Karpas-422 (cell line): ENCODE results near the gene SORBS1. TPM values are rescaled to one million over a fixed set of nuclear protein-coding genes. Genes with fewer than 3 reads are reported as not detected.

Source experiments
- DNase-seq: peaks from one replicate; pipeline ENCODE4 v3.0.0-alpha.2; 2015
- H2AFZ ChIP-seq: fragments of 200-600 bp; sonication (generic); 2 replicates; pipeline ENCODE4 v1.6.1; 2014; ENCODE audit warnings: antibody characterized with exemption, low read length, mixed read lengths
- H3K27ac ChIP-seq: fragments of 200-600 bp; sonication (generic); 2 replicates; pipeline ENCODE4 v1.5.1; 2014; ENCODE audit warnings: mild to moderate bottlenecking, low read length, moderate library complexity
- H3K27me3 ChIP-seq: fragments of 200-600 bp; sonication (generic); 2 replicates; pipeline ENCODE4 v1.6.1; 2014; ENCODE audit warnings: low read length, mixed read lengths
- H3K36me3 ChIP-seq: fragments of 200-600 bp; sonication (generic); 2 replicates; pipeline ENCODE4 v1.6.1; 2014; ENCODE audit warnings: low read length, mixed read lengths; ENCODE audit not compliant: insufficient read depth
- H3K4me1 ChIP-seq: fragments of 200-600 bp; sonication (generic); 2 replicates; pipeline ENCODE4 v1.6.1; 2014; ENCODE audit warnings: mild to moderate bottlenecking, low read length, mixed read lengths
- H3K4me2 ChIP-seq: fragments of 200-600 bp; sonication (generic); 2 replicates; pipeline ENCODE4 v1.6.1; 2014; ENCODE audit warnings: low read length, low read depth, mild to moderate bottlenecking; ENCODE audit not compliant: poor library complexity, severe bottlenecking
- H3K4me3 ChIP-seq: fragments of 200-600 bp; sonication (generic); 2 replicates; pipeline ENCODE4 v1.5.1; 2014; ENCODE audit warnings: mild to moderate bottlenecking, antibody characterized with exemption, low read length, mixed read lengths
- H3K79me2 ChIP-seq: fragments of 200-600 bp; sonication (generic); 2 replicates; pipeline ENCODE4 v1.6.1; 2014; ENCODE audit warnings: mild to moderate bottlenecking, low read length, mixed read lengths
- H3K9ac ChIP-seq: fragments of 200-600 bp; sonication (generic); 2 replicates; pipeline ENCODE4 v1.6.0; 2014; ENCODE audit warnings: low read length
- H3K9me2 ChIP-seq: fragments of 200-600 bp; sonication (generic), shearing (Covaris generic); replicated peaks from 2 replicates; pipeline ENCODE4 v1.6.0; 2014; ENCODE audit warnings: mild to moderate bottlenecking, low read length, moderate library complexity; ENCODE audit not compliant: insufficient read depth
- H3K9me3 ChIP-seq: fragments of 300-700, 200-600 bp; sonication (generic); 2 replicates; pipeline ENCODE4 v1.6.1; 2014; ENCODE audit warnings: low read length, mixed read lengths
- H4K20me1 ChIP-seq: fragments of 200-600 bp; sonication (generic); 2 replicates; pipeline ENCODE4 v1.6.1; 2014; ENCODE audit warnings: mild to moderate bottlenecking, antibody characterized with exemption, low read length, low read depth; ENCODE audit not compliant: insufficient read depth
- total RNA-seq: library from RNA; depleted of rRNA; stranded (reverse); fragments of >200 nt; shearing (Covaris generic); gene quantifications from 2 replicates; pipeline ENCODE4 v1.2.3, GENCODE V29; 2014; ENCODE audit warnings: low replicate concordance

Gene SORBS1
- total RNA-seq, 1 experiment from 2014 or later, result 0.15 TPM

DNA sequence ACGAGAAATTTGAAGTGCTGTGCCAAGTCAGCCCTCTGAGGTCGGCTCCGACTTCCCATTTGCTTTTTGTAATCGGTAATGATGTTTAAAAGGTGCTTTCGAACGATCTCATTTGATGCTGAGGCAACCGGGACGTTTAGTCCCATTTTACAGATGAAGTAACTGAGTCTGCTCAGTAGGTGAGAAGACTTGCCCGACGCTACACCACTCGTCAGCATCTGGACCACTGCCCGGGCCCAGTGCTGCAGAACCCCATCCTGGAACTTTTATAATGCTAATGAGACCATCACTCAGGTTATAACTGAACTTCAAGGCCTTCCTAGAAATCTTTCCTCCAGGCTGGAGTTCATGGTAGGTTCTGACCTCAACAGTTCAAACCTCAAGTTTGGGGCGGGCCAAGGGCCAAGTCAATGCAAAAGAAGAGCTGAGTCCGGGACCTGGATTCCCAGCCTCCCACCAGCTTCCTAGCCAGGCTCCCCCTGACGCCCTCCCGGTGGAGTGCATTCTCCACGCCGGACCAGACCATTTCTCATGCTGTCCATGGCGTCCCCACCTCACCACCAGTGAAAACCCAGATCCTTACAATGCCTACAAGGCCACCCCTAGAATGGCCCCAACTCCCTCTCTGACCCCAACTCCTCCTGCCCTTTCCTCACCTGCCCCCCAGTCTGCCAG lies 269.7 kb downstream of the SORBS1 start:
- DNase-seq, result no peak
- no peaks in the 10 kb centered on the region for H4K20me1 ChIP-seq
- peaks cover 29% of the 10 kb centered on the region for H3K4me1 ChIP-seq
- H3K4me2 ChIP-seq, result no peak overlapping the region
- H2AFZ ChIP-seq, result no peak overlapping the region
- H3K27me3 ChIP-seq, result no peaks in the 10 kb centered on the region
- no peak overlapping the region for H3K4me3 ChIP-seq
- no peaks in the 10 kb centered on the region for H3K9me3 ChIP-seq
- H3K27ac ChIP-seq, result no peak overlapping the region
- H3K9ac ChIP-seq, result no peak overlapping the region
- no peaks in the 10 kb centered on the region for H3K9me2 ChIP-seq
- H3K36me3 ChIP-seq, result no peaks in the 10 kb centered on the region
- H3K79me2 ChIP-seq, result no peaks in the 10 kb centered on the region

DNA sequence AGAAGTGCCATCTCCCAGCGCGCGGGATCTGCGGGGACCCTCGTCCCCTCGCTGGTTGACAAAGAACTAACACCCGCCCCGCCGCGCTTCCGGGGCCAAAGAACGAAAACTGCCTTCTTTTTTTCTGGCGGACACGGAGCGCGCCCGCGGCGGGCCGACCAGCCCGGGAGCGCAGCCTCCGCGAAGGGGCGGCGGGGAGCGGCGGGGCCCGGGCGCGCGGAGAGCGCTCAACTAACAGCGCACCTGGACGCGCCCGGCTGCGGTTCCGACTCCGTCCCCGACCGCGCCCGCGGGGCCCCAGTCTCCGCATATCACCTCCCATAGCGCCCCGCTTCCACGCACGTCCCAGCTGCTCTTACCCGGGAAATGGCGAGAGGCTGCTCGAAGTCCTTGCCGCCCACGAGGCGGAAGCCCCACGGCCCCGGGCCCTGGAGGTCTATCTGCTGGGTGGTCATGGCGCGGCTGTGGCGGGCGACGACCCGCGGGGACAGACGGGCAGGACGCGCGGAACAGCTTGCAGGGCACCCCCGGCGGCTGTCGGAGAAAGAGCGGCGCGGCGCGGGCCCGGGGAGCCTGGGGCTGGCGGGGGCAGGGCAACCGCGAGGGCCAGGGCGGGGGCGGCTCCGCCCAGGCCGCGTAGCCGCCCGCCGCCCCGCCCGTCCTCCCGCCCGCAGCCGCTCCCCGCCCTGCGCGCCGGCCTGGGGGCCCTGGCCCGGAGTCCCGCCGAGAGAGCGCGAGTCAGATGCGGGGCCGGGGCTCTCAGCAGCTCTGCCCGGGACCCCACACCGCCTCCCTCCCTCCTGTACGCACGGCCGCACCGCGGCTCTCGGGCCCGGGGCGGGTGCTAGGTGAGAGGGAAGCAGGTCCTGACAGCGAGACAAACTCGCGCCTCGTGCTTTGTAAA lies 270.5 kb downstream of the SORBS1 start, which contains the start of gene PDLIM1:
Gene PDLIM1 (minus strand): TSS at position 543 of the 904 bp plus-strand sequence. CDS start 88 bp downstream, at position 455.
- Histone ChIP-seq H3K9me3 (no peaks in the 10 kb centered on the region), H4K20me1 (no peaks in the 10 kb centered on the region), H3K4me2 (peak within 1 kb of the TSS; percentile 40), H3K9ac (no peak within 1 kb of the TSS), H3K4me3 (no peak within 1 kb of the TSS; the same call in 1 of the 2 replicates), H3K79me2 (no peaks in the 10 kb centered on the region), H3K27me3 (no peaks in the 10 kb centered on the region), H3K36me3 (no peaks in the 10 kb centered on the region), H3K9me2 (no peaks in the 10 kb centered on the region), H2AFZ (no peak within 1 kb of the TSS), H3K27ac (no peak within 1 kb of the TSS), H3K4me1 (peaks cover 28% of the 10 kb centered on the region)
- peak; percentile 45 for DNase-seq

DNA sequence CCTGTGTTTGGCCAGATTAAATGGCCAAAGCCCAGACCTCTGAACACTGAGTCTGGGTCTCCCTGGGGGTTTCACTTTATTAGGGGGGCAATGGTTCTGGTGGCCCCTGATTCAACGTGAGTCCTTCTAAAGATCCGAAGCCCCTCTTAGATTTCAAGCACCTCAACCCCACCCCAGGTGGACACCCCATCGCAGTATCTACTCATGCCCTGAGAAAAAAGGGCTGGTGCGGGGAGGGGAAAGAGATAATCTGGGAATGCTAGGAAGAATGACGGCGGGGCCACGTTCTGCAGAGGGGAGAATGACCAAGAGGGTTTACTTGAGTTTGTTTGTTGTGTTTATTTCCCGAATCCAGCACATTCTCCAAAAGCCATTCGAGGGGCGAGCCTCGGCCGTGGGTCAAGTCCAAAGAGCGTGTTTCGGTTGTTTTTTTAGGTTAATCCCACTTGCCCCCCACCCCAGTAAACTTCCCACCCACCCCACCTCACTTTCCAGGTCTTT lies 271.2 kb downstream of the SORBS1 start:
- no peaks in the 10 kb centered on the region for H3K79me2 ChIP-seq
- no peaks in the 10 kb centered on the region for H3K36me3 ChIP-seq
- no peaks in the 10 kb centered on the region for H3K9me2 ChIP-seq
- no peak overlapping the region for H3K9ac ChIP-seq
- H3K4me3 ChIP-seq, result no peak overlapping the region
- no peaks in the 10 kb centered on the region for H3K27me3 ChIP-seq
- no peak overlapping the region for H2AFZ ChIP-seq
- no peaks in the 10 kb centered on the region for H4K20me1 ChIP-seq
- peaks cover 20% of the 10 kb centered on the region for H3K4me1 ChIP-seq
- no peak for DNase-seq
- no peak overlapping the region for H3K27ac ChIP-seq
- H3K9me3 ChIP-seq, result no peaks in the 10 kb centered on the region
- no peak overlapping the region for H3K4me2 ChIP-seq

GRCh38 chr10:95289003-95289920 lies 271.9 kb downstream of the SORBS1 start:
- H3K36me3 ChIP-seq, result no peaks in the 10 kb centered on the region
- no peaks in the 10 kb centered on the region for H4K20me1 ChIP-seq
- H3K9ac ChIP-seq, result no peak overlapping the region
- no peaks in the 10 kb centered on the region for H3K27me3 ChIP-seq
- H3K27ac ChIP-seq, result no peak overlapping the region
- H3K9me3 ChIP-seq, result no peaks in the 10 kb centered on the region
- H2AFZ ChIP-seq, result no peak overlapping the region
- peak; percentile 40 for DNase-seq
- H3K4me3 ChIP-seq, result no peak overlapping the region
- H3K4me2 ChIP-seq, result no peak overlapping the region
- H3K4me1 ChIP-seq, result peaks cover 15% of the 10 kb centered on the region
- no peaks in the 10 kb centered on the region for H3K79me2 ChIP-seq
- H3K9me2 ChIP-seq, result no peaks in the 10 kb centered on the region

- Histone ChIP-seq H3K4me2 (no peak overlapping the region), H3K9ac (no peak overlapping the region), H3K4me1 (peaks cover 8% of the 10 kb centered on the region), H2AFZ (no peak overlapping the region), H4K20me1 (no peaks in the 10 kb centered on the region), H3K27me3 (no peaks in the 10 kb centered on the region), H3K9me2 (no peaks in the 10 kb centered on the region), H3K4me3 (no peak overlapping the region), H3K79me2 (no peaks in the 10 kb centered on the region), H3K9me3 (no peaks in the 10 kb centered on the region), H3K27ac (no peak overlapping the region), H3K36me3 (no peaks in the 10 kb centered on the region)
- no peak for DNase-seq
Observed at GRCh38 chr10:95288303-95288702, 272.9 kb downstream of the SORBS1 start.

DNA sequence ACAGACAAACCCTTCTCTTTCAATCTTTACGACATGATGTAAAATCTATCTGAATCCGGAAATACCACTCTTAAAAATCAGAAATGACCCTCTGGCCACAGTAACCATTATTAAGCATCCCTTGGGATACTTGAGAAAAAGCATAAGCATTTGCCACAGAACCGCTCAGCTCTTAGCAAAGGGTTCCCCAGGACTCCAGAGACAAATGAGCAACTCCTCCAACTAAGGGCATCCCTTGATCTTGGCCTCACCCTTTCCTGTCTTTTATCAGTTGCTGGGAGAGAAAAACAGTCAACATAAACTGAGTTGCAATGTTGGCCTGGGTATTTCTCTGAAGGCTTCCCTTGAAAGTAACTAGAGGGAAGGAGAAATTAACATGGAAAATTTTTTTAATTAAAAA lies 273.9 kb downstream of the SORBS1 start:
- Histone ChIP-seq H3K27ac (no peak overlapping the region), H3K4me2 (no peak overlapping the region), H3K79me2 (no peaks in the 10 kb centered on the region), H4K20me1 (no peaks in the 10 kb centered on the region), H3K9me3 (no peaks in the 10 kb centered on the region), H3K9me2 (no peaks in the 10 kb centered on the region), H3K36me3 (no peaks in the 10 kb centered on the region), H3K4me3 (no peak overlapping the region), H3K4me1 (no peaks in the 10 kb centered on the region; the same call in 1 of the 2 replicates), H3K27me3 (no peaks in the 10 kb centered on the region), H3K9ac (no peak overlapping the region), H2AFZ (no peak overlapping the region)
- no peak for DNase-seq

GRCh38 chr10:95286707-95287106 lies 274.5 kb downstream of the SORBS1 start:
- Histone ChIP-seq H3K4me1 (no peaks in the 10 kb centered on the region; the same call in 1 of the 2 replicates), H3K9ac (no peak overlapping the region), H3K36me3 (no peaks in the 10 kb centered on the region), H3K9me2 (no peaks in the 10 kb centered on the region), H3K9me3 (no peaks in the 10 kb centered on the region), H3K4me3 (no peak overlapping the region), H3K4me2 (no peak overlapping the region), H3K27me3 (no peaks in the 10 kb centered on the region), H4K20me1 (no peaks in the 10 kb centered on the region), H2AFZ (no peak overlapping the region), H3K79me2 (no peaks in the 10 kb centered on the region), H3K27ac (no peak overlapping the region)
- DNase-seq, result no peak
